HCT116 (cell line): ENCODE results near the gene IGSF6. TPM values are rescaled to one million over a fixed set of nuclear protein-coding genes. Genes with fewer than 3 reads are reported as not detected.

Source experiments
- ATAC-seq: fragments of 200-7000 bp; cut with Tn5 transposase; 2 replicates; pipeline ENCODE4 v1.9.1; 2020; ENCODE audit warnings: mild to moderate bottlenecking, moderate library complexity
- BruUV-seq: library from RNA; stranded (reverse); fragments of 400-500 nt; replicated peaks from 2 replicates; lab custom pipeline; 2021; lab: Mats Ljungman, UMichigan
- CTCF ChIA-PET: fragments of 300-600 bp; sonication (Branson Sonifier 250); formaldehyde crosslinking; loops from one replicate; lab custom pipeline; 2021; ENCODE audit warnings: antibody characterized with exemption; lab: Charles Lee
- POLR2A ChIA-PET: fragments of 300-600, 350-600 bp; sonication (Branson Sonifier 250); formaldehyde crosslinking; loops from one replicate; lab custom pipeline; 2021; ENCODE audit warnings: antibody characterized with exemption; lab: Charles Lee
- RAD21 ChIA-PET, 2 experiments: fragments of 300-600 bp; sonication (Branson Sonifier 250); formaldehyde crosslinking; loops; one replicate each; lab custom pipeline; 2023; ENCODE audit warnings: low total read pairs in 2 of 2; ENCODE audit not compliant: uncharacterized antibody in 2 of 2, unreplicated experiment in 2 of 2, low non-redundant PET in 1 of 2; lab: Charles Lee
- DNase-seq: peaks from one replicate; pipeline ENCODE4 v3.0.0-alpha.2; 2010; ENCODE audit warnings: low read depth, low spot score
- H2AFZ ChIP-seq: fragments of 200-600 bp; shearing (Covaris generic), sonication (generic); 2 replicates; pipeline ENCODE4 v1.6.1; 2017; ENCODE audit warnings: low read depth, mixed run types, mixed read lengths, antibody characterized with exemption, low read length; ENCODE audit not compliant: poor library complexity, severe bottlenecking
- H3K27ac ChIP-seq: 2 replicates; pipeline ENCODE4 v1.5.1; 2012; ENCODE audit warnings: low read depth, low read length
- H3K27me3 ChIP-seq: fragments of 200-600 bp; sonication (generic); 2 replicates; pipeline ENCODE4 v1.6.1; 2016; ENCODE audit warnings: mixed run types, low read length, mixed read lengths; ENCODE audit not compliant: insufficient read depth
- H3K36me3 ChIP-seq, 2 experiments: fragments of 200-500 bp in 1 of 2; fragments of 200-600 bp in 1 of 2; sonication (Bioruptor generic) in 1 of 2; sonication (generic) in 1 of 2; 2 replicates each; pipeline versions ENCODE4 v1.5.1 to v1.6.1; 2014 to 2016; ENCODE audit warnings: low read length in 2 of 2, inconsistent platforms in 1 of 2, mixed read lengths in 1 of 2, mixed run types in 1 of 2; ENCODE audit not compliant: insufficient read depth in 2 of 2, control insufficient read depth in 1 of 2
- H3K4me1 ChIP-seq, 2 experiments: fragments of 200-600 bp in 1 of 2; sonication (generic) in 1 of 2; 2 replicates each; pipeline versions ENCODE4 v1.5.1 to v1.6.1; 2012 to 2017; ENCODE audit warnings: low read length in 2 of 2, inconsistent platforms in 1 of 2, mild to moderate bottlenecking in 1 of 2, mixed read lengths in 1 of 2, mixed run types in 1 of 2, moderate library complexity in 1 of 2; ENCODE audit not compliant: insufficient read depth in 2 of 2, control insufficient read depth in 1 of 2
- H3K4me2 ChIP-seq: fragments of 200-600 bp; sonication (generic); 2 replicates; pipeline ENCODE4 v1.6.1; 2017; ENCODE audit warnings: mixed run types, low read length, mixed read lengths
- H3K4me3 ChIP-seq, 2 experiments: fragments of 200-600 bp in 1 of 2; sonication (generic) in 1 of 2; replicated peaks in 1 of 2; 2 replicates each; pipeline ENCODE4 v1.5.1; 2011 to 2016; ENCODE audit warnings: low read length in 2 of 2, control low read depth in 1 of 2, low read depth in 1 of 2, mild to moderate bottlenecking in 1 of 2, mixed read lengths in 1 of 2, mixed run types in 1 of 2
- H3K79me2 ChIP-seq: fragments of 200-600 bp; sonication (generic); 2 replicates; pipeline ENCODE4 v1.6.1; 2017; ENCODE audit warnings: mild to moderate bottlenecking, mixed run types, low read length, moderate library complexity, mixed read lengths; ENCODE audit not compliant: insufficient read depth
- H3K9ac ChIP-seq: fragments of 200-600 bp; sonication (generic); 2 replicates; pipeline ENCODE4 v1.6.1; 2016; ENCODE audit warnings: low read length, mixed read lengths
- H3K9me2 ChIP-seq: fragments of 200-600 bp; sonication (generic), shearing (Covaris generic); 2 replicates; pipeline ENCODE4 v1.6.1; 2017; ENCODE audit warnings: mixed run types, mild to moderate bottlenecking, moderate library complexity; ENCODE audit not compliant: insufficient read depth
- H3K9me3 ChIP-seq, 2 experiments: fragments of 200-500 bp in 1 of 2; fragments of 200-600 bp in 1 of 2; sonication (Bioruptor generic) in 1 of 2; sonication (generic) in 1 of 2; 2 replicates each; pipeline ENCODE4 v1.6.1; 2014 to 2017; ENCODE audit warnings: low read length in 2 of 2, mixed read lengths in 2 of 2, inconsistent platforms in 1 of 2, low read depth in 1 of 2, mild to moderate bottlenecking in 1 of 2, mixed run types in 1 of 2, moderate library complexity in 1 of 2; ENCODE audit not compliant: control insufficient read depth in 1 of 2, insufficient read depth in 1 of 2
- H4K20me1 ChIP-seq: fragments of 200-600 bp; sonication (generic), shearing (Covaris generic); 2 replicates; pipeline ENCODE4 v1.6.1; 2017; ENCODE audit warnings: mixed run types, mild to moderate bottlenecking, moderate library complexity; ENCODE audit not compliant: insufficient read depth
- CBX3 ChIP-seq: IDR thresholded peaks from 2 replicates; pipeline ENCODE4 v1.6.1; 2012; ENCODE audit warnings: low read depth
- CEBPB ChIP-seq: IDR thresholded peaks from 2 replicates; pipeline ENCODE4 v1.6.1; 2012; ENCODE audit warnings: low read depth
- EGR1 ChIP-seq: IDR thresholded peaks from 2 replicates; pipeline ENCODE4 v1.6.1; 2012; ENCODE audit warnings: low read depth
- ELF1 ChIP-seq: IDR thresholded peaks from 2 replicates; pipeline ENCODE4 v1.6.1; 2012; ENCODE audit warnings: low read depth, borderline replicate concordance
- EZH2 ChIP-seq: fragments of 200-600 bp; sonication (generic); IDR thresholded peaks from 2 replicates; pipeline ENCODE4 v1.6.1; 2017; ENCODE audit warnings: antibody characterized with exemption, mixed run types
- FOSL1 ChIP-seq: IDR thresholded peaks from 2 replicates; pipeline ENCODE4 v1.6.1; 2012; ENCODE audit warnings: low read depth
- JUND ChIP-seq: IDR thresholded peaks from 2 replicates; pipeline ENCODE4 v1.6.1; 2012
- POLR2A ChIP-seq: IDR thresholded peaks from 2 replicates; pipeline ENCODE4 v1.7.0; 2011; ENCODE audit warnings: borderline replicate concordance; ENCODE audit not compliant: insufficient read depth, insufficient read length; ENCODE audit errors: extremely low read depth
- POLR2AphosphoS5 ChIP-seq: IDR thresholded peaks from 2 replicates; pipeline ENCODE4 v1.6.1; 2011; ENCODE audit warnings: mild to moderate bottlenecking, low read depth, low read length, moderate library complexity
- RAD21 ChIP-seq: IDR thresholded peaks from 2 replicates; pipeline ENCODE4 v1.6.1; 2012; ENCODE audit warnings: low read depth, mild to moderate bottlenecking
- SIN3A ChIP-seq: IDR thresholded peaks from 2 replicates; pipeline ENCODE4 v1.6.1; 2012; ENCODE audit warnings: low read depth
- SP1 ChIP-seq: IDR thresholded peaks from 2 replicates; pipeline ENCODE4 v1.6.1; 2012; ENCODE audit warnings: low read depth
- SRF ChIP-seq: IDR thresholded peaks from 2 replicates; pipeline ENCODE4 v1.6.1; 2012; ENCODE audit warnings: low read depth
- TCF7L2 ChIP-seq: IDR thresholded peaks from 2 replicates; pipeline ENCODE4 v1.7.0; 2011; ENCODE audit warnings: borderline replicate concordance, inconsistent platforms; ENCODE audit not compliant: insufficient read depth, insufficient read length; ENCODE audit errors: extremely low read depth
- YY1 ChIP-seq: IDR thresholded peaks from 2 replicates; pipeline ENCODE4 v1.6.1; 2011; ENCODE audit warnings: low read length, low read depth, moderate library complexity, mild to moderate bottlenecking; ENCODE audit not compliant: insufficient replicate concordance; ENCODE audit errors: extremely low read depth
- ZFX ChIP-seq: fragments of 450-650 bp; IDR thresholded peaks from 2 replicates; pipeline ENCODE4 v1.6.1; 2017
- intact Hi-C: fragments of 100-400 bp; cut with micrococcal nuclease; formaldehyde crosslinking; loops from 2 replicates; pipeline ENCODE4 v1.10.0; 2022
- total RNA-seq: library from RNA; stranded (reverse); gene quantifications from one replicate; pipeline ENCODE4 v1.2.1, GENCODE V29; 2021; ENCODE audit not compliant: unreplicated experiment
- TF ChIP-seq, protein P1 (sequence below): IDR thresholded peaks from 2 replicates; pipeline ENCODE4 v1.6.1; 2012
- TF ChIP-seq, protein P2 (sequence below): IDR thresholded peaks from 2 replicates; pipeline ENCODE4 v1.6.1; 2012; ENCODE audit warnings: low read depth
- TF ChIP-seq, protein P3 (sequence below), 3 experiments: fragments of 200-600 bp in 1 of 3; sonication (generic) in 1 of 3; IDR thresholded peaks in 2 of 3; conservative IDR thresholded peaks in 1 of 3; 2 replicates each; pipeline ENCODE4 v1.5.1; 2012 to 2017; ENCODE audit warnings: low read depth in 2 of 3, low read length in 2 of 3, antibody characterized with exemption in 1 of 3, borderline replicate concordance in 1 of 3, control low read depth in 1 of 3, mild to moderate bottlenecking in 1 of 3, mixed read lengths in 1 of 3, mixed run types in 1 of 3, moderate library complexity in 1 of 3; ENCODE audit not compliant: insufficient read depth in 1 of 3
- TF ChIP-seq, protein P4 (sequence below): IDR thresholded peaks from 2 replicates; pipeline ENCODE4 v1.6.1; 2011; ENCODE audit warnings: mild to moderate bottlenecking, low read length, moderate library complexity; ENCODE audit not compliant: insufficient replicate concordance; ENCODE audit errors: extremely low read depth

Gene IGSF6
- total RNA-seq, 1 experiment from 2014 or later, result not detected

DNA sequence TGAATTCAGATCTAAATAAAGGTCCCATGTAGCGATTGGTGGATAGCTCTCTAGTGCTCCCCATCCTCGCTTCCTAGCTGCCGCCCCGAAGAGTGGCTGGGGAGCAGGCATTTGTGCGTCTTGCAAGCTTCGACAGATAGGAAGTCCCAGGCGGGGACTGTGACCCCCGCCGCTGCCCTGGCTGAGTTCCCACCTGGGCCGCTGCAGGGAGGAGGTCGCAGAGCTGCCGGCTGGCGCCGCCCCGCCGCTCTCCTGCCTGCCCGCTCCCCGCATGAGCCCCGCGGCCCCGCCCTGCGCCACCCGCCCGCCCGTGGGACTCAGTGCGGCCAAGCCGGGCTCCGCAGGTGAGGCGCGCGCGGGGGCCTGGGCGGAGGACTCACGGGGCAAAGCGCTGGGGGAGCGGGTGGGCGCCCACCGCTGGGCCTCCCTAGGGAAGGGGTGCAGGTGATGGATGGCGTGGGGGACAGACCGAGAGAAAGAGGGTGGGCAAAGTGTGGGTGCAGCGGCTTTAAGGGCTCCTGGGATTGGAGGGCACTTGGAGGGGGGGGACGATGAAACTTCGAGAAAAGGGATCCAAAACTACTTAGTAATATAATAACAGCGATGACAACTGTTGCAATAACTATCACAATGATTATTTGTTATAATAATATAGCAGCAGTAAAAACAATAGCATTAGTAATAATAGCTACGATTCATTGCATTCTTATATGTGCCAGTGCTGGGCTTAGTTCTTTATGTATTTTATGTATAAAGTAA is 11.7 kb upstream of the IGSF6 start, which contains the start of gene OTOA:
Gene OTOA (plus strand): TSS at position 80 of the 759 bp plus-strand sequence. CDS start 14,547 bp downstream, outside the sequence.
- DNase-seq (no peak), ATAC-seq (no peak)
- no peaks in the 10 kb centered on the region for H3K36me3 ChIP-seq
- no peak within 1 kb of the TSS for H2AFZ ChIP-seq
- H3K9me3 ChIP-seq, result no peaks in the 10 kb centered on the region
- no peak within 1 kb of the TSS for H3K27ac ChIP-seq
- no peak within 1 kb of the TSS for H3K9ac ChIP-seq
- H3K4me1 ChIP-seq, result no peaks in the 10 kb centered on the region
- no peaks in the 10 kb centered on the region for H3K27me3 ChIP-seq
- no peaks in the 10 kb centered on the region for H4K20me1 ChIP-seq
- RAD21 ChIA-PET, result no interaction called here
- H3K4me3 ChIP-seq, result no peak within 1 kb of the TSS
- H3K79me2 ChIP-seq, result no peaks in the 10 kb centered on the region
- CTCF ChIA-PET, result no interaction called here
- no TSS peak for BruUV-seq
- no peaks in the 10 kb centered on the region for H3K9me2 ChIP-seq
- intact Hi-C loops, result no loop called here
- H3K4me2 ChIP-seq, result no peak within 1 kb of the TSS
- POLR2A ChIA-PET, result no interaction called here
- TF ChIP-seq, protein P1, sequence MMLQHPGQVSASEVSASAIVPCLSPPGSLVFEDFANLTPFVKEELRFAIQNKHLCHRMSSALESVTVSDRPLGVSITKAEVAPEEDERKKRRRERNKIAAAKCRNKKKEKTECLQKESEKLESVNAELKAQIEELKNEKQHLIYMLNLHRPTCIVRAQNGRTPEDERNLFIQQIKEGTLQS, result no peak
- TF ChIP-seq EZH2 (no peak), POLR2AphosphoS5 (no peak), RAD21 (no peak), CEBPB (no peak), SRF (no peak), ELF1 (no peak), FOSL1 (no peak), ZFX (no peak), TCF7L2 (no peak), EGR1 (no peak), POLR2A (no peak), SIN3A (no peak), JUND (no peak), SP1 (no peak), CBX3 (no peak), YY1 (no peak)
- TF ChIP-seq, protein P2, sequence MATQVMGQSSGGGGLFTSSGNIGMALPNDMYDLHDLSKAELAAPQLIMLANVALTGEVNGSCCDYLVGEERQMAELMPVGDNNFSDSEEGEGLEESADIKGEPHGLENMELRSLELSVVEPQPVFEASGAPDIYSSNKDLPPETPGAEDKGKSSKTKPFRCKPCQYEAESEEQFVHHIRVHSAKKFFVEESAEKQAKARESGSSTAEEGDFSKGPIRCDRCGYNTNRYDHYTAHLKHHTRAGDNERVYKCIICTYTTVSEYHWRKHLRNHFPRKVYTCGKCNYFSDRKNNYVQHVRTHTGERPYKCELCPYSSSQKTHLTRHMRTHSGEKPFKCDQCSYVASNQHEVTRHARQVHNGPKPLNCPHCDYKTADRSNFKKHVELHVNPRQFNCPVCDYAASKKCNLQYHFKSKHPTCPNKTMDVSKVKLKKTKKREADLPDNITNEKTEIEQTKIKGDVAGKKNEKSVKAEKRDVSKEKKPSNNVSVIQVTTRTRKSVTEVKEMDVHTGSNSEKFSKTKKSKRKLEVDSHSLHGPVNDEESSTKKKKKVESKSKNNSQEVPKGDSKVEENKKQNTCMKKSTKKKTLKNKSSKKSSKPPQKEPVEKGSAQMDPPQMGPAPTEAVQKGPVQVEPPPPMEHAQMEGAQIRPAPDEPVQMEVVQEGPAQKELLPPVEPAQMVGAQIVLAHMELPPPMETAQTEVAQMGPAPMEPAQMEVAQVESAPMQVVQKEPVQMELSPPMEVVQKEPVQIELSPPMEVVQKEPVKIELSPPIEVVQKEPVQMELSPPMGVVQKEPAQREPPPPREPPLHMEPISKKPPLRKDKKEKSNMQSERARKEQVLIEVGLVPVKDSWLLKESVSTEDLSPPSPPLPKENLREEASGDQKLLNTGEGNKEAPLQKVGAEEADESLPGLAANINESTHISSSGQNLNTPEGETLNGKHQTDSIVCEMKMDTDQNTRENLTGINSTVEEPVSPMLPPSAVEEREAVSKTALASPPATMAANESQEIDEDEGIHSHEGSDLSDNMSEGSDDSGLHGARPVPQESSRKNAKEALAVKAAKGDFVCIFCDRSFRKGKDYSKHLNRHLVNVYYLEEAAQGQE, result no peak
- TF ChIP-seq, protein P3, sequence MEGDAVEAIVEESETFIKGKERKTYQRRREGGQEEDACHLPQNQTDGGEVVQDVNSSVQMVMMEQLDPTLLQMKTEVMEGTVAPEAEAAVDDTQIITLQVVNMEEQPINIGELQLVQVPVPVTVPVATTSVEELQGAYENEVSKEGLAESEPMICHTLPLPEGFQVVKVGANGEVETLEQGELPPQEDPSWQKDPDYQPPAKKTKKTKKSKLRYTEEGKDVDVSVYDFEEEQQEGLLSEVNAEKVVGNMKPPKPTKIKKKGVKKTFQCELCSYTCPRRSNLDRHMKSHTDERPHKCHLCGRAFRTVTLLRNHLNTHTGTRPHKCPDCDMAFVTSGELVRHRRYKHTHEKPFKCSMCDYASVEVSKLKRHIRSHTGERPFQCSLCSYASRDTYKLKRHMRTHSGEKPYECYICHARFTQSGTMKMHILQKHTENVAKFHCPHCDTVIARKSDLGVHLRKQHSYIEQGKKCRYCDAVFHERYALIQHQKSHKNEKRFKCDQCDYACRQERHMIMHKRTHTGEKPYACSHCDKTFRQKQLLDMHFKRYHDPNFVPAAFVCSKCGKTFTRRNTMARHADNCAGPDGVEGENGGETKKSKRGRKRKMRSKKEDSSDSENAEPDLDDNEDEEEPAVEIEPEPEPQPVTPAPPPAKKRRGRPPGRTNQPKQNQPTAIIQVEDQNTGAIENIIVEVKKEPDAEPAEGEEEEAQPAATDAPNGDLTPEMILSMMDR (IDR thresholded peaks at IDR 0.05 in 2 of 3, conservative IDR thresholded peaks at IDR 0.05 in 1 of 3; ENCODE audit: borderline replicate concordance in 1 of 3, insufficient read depth in 1 of 3, low read depth in 2 of 3, low read length in 2 of 3), result no peak
- TF ChIP-seq, protein P4, sequence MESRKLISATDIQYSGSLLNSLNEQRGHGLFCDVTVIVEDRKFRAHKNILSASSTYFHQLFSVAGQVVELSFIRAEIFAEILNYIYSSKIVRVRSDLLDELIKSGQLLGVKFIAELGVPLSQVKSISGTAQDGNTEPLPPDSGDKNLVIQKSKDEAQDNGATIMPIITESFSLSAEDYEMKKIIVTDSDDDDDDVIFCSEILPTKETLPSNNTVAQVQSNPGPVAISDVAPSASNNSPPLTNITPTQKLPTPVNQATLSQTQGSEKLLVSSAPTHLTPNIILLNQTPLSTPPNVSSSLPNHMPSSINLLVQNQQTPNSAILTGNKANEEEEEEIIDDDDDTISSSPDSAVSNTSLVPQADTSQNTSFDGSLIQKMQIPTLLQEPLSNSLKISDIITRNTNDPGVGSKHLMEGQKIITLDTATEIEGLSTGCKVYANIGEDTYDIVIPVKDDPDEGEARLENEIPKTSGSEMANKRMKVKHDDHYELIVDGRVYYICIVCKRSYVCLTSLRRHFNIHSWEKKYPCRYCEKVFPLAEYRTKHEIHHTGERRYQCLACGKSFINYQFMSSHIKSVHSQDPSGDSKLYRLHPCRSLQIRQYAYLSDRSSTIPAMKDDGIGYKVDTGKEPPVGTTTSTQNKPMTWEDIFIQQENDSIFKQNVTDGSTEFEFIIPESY, result no peak
